Esophagus muscularis mucosa (tissue), 3 donors: Measurements from ENCODE around the gene PCNX2.

Experiments used
- CTCF ChIP-seq, 3 experiments: fragments of 200-600 bp in 2 of 3; fragments of 450-650 bp in 1 of 3; sonication (generic) in 2 of 3; IDR thresholded peaks; one replicate each; pipeline ENCODE4 v1.5.1; 2017 to 2019; ENCODE audit warnings: antibody characterized with exemption in 3 of 3, mild to moderate bottlenecking in 2 of 3, moderate library complexity in 1 of 3
- POLR2A ChIP-seq: fragments of 450-650 bp; IDR thresholded peaks from one replicate; pipeline ENCODE4 v1.6.1; 2017; ENCODE audit warnings: antibody characterized with exemption, moderate library complexity, mild to moderate bottlenecking, low read depth
- POLR2AphosphoS5 ChIP-seq, 2 donors: sonication (generic); formaldehyde crosslinking; IDR thresholded peaks; one replicate each; pipeline ENCODE4 v1.6.1; 2017; ENCODE audit warnings: antibody characterized with exemption in 2 of 2

- TF ChIP-seq CTCF (IDR thresholded peaks at IDR 0.05) (no peak), POLR2A (no peak), POLR2AphosphoS5 (IDR thresholded peaks at IDR 0.05) (no peak)
These were observed 217.1 kb downstream of the PCNX2 start for GRCh38 chr1:233078396-233078795.
